ENCODE measurements around the gene EXOC4. TPM values are rescaled to one million over a fixed set of nuclear protein-coding genes. Genes with fewer than 3 reads are reported as not detected.

The EXOC4 gene
- total RNA-seq, 4 donors from 2014 or later, result 82.4 to 204 (median 128) TPM

DNA sequence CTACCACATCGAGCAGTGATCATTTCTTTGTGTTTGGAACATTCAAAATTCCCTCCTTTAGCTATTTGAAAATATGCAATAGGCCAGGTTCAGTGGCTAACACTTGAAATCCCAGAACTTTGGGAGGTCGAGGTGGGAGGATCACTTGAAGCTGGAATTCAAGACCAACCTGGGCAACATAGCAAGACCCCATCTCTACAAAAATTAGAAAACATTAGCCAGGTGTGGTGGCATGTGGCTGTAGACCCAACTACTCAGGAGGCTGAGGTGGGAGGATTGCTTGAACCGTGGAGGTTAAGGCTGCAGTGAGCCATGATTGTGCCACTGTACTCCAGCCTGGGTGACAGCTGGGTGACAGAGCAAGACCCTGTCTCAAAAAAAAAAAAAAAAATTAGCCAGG lies 15.3 kb upstream of the EXOC4 start:
- 40 to 84% methylated on average over 1 to 3 of the region's 3 CpGs for WGBS, 2 donors (ENCODE audit: low coverage in 1 of 2)

DNA sequence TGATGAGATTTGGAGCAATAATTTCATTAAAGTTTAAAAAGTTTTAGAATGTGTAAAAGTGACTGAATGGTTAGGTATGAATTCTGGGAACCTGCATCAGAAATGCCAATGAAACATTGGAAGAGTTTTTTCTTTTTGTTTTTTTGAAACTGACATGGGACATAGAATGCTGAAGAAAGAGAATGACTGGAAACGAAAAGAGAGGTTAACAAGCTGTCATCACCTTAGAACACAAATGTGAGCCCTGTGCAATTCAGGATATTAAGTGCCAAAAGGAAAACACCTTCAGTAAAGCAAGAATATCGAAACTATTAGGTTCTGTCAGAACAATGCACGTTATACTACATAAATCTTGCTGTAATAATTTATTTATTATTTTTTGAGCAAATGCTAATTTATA lies 12.6 kb upstream of the EXOC4 start:
- Histone ChIP-seq H3K36me3 (no peaks in the 10 kb centered on the region), H3K4me3 (no peak overlapping the region), H3K9me3 (no peaks in the 10 kb centered on the region), H3K4me1 (peaks cover 0 to 3% (median 0%) of the 10 kb centered on the region in 4 donors), H3K27me3 (peaks cover 7% of the 10 kb centered on the region), H3K27ac (no peak overlapping the region)
- in situ Hi-C loops (cut with MboI; ENCODE audit: low pct_ligation_motif_present in 1 of 4, low pct_unique_long_range_greater_than_20kb in 1 of 4, low sequenced_read_pairs in 3 of 4) (no loop called here), intact Hi-C loops (cut with DNase I; ENCODE audit: low total_unique reads) (no loop called here)
- TF ChIP-seq EP300 (IDR thresholded peaks at IDR 0.05; ENCODE audit: low read depth) (no peak), POLR2A (IDR thresholded peaks at IDR 0.05) (no peak), POLR2AphosphoS5 (IDR thresholded peaks at IDR 0.05) (no peak), CTCF (IDR thresholded peaks at IDR 0.05) (no peak)
- WGBS, 2 donors (ENCODE audit: low coverage in 1 of 2), result 65 to 74% methylated on average over 3 of the region's 3 CpGs
- DNase-seq, result no peak

More for the DNA sequence above, 15.3 kb upstream of the EXOC4 start:
- no peak overlapping the region for H3K27ac ChIP-seq
- no peaks in the 10 kb centered on the region for H3K9me3 ChIP-seq
- H3K27me3 ChIP-seq, result peaks cover 7% of the 10 kb centered on the region
- TF ChIP-seq EP300 (IDR thresholded peaks at IDR 0.05; ENCODE audit: low read depth) (no peak), POLR2AphosphoS5 (IDR thresholded peaks at IDR 0.05) (no peak), CTCF (IDR thresholded peaks at IDR 0.05) (no peak), POLR2A (IDR thresholded peaks at IDR 0.05) (no peak)
- in situ Hi-C loops (cut with MboI; ENCODE audit: low pct_ligation_motif_present in 1 of 4, low pct_unique_long_range_greater_than_20kb in 1 of 4, low sequenced_read_pairs in 3 of 4) (no loop called here), intact Hi-C loops (cut with DNase I; ENCODE audit: low total_unique reads) (no loop called here)
- no peak for DNase-seq
- H3K36me3 ChIP-seq, result no peaks in the 10 kb centered on the region
- no peak overlapping the region for H3K4me3 ChIP-seq
- peaks cover 0 to 3% (median 0%) of the 10 kb centered on the region in 4 donors for H3K4me1 ChIP-seq

- intact Hi-C loops (cut with DNase I; ENCODE audit: low total_unique reads) (no loop called here), in situ Hi-C loops (cut with MboI; ENCODE audit: low pct_ligation_motif_present in 1 of 4, low pct_unique_long_range_greater_than_20kb in 1 of 4, low sequenced_read_pairs in 3 of 4) (no loop called here)
- Histone ChIP-seq H3K36me3 (no peaks in the 10 kb centered on the region), H3K4me1 (no peaks in the 10 kb centered on the region), H3K4me3 (no peak overlapping the region), H3K27me3 (no peaks in the 10 kb centered on the region), H3K27ac (no peak overlapping the region), H3K9me3 (no peaks in the 10 kb centered on the region)
- no peak for DNase-seq
- 88 to 100% methylated on average over 2 of the region's 2 CpGs for WGBS, 2 donors (ENCODE audit: low coverage in 1 of 2)
- TF ChIP-seq POLR2A (IDR thresholded peaks at IDR 0.05), result no peak
These were observed 6.3 kb upstream of the EXOC4 start for GRCh38 chr7:133246558-133246957.

DNA sequence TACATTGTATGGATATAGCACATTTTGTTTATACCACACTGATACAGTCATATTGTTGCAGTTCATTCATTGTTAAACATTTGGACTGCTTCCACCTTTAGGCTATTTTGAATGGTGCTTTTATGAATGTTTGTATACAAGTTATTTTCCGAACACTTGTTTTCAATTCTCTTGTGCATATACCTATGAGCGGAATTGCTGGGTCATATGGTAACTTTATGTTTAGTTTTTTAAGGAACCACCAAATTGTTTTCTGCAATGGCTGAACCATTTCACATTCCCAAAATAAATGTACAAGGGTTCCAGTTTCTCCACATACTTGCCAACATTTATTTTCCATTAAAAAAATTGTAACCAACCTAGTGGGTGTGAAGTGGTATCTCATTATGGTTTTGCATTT lies 4.0 kb upstream of the EXOC4 start:
- no peaks in the 10 kb centered on the region for H3K9me3 ChIP-seq
- in situ Hi-C loops (cut with MboI; ENCODE audit: low pct_ligation_motif_present in 1 of 4, low pct_unique_long_range_greater_than_20kb in 1 of 4, low sequenced_read_pairs in 3 of 4) (no loop called here), intact Hi-C loops (cut with DNase I; ENCODE audit: low total_unique reads) (no loop called here)
- H3K36me3 ChIP-seq, result no peaks in the 10 kb centered on the region
- H3K4me1 ChIP-seq, result peaks cover 0 to 11% (median 0%) of the 10 kb centered on the region in 4 donors
- 94 to 95% methylated on average over 2 of the region's 2 CpGs for WGBS, 2 donors (ENCODE audit: low coverage in 1 of 2)
- TF ChIP-seq CTCF (IDR thresholded peaks at IDR 0.05) (no peak), POLR2A (IDR thresholded peaks at IDR 0.05) (no peak), EP300 (IDR thresholded peaks at IDR 0.05; ENCODE audit: low read depth) (no peak), POLR2AphosphoS5 (IDR thresholded peaks at IDR 0.05) (no peak)
- no peaks in the 10 kb centered on the region for H3K27me3 ChIP-seq
- no peak overlapping the region for H3K4me3 ChIP-seq
- no peak for DNase-seq
- no peak overlapping the region for H3K27ac ChIP-seq

DNA sequence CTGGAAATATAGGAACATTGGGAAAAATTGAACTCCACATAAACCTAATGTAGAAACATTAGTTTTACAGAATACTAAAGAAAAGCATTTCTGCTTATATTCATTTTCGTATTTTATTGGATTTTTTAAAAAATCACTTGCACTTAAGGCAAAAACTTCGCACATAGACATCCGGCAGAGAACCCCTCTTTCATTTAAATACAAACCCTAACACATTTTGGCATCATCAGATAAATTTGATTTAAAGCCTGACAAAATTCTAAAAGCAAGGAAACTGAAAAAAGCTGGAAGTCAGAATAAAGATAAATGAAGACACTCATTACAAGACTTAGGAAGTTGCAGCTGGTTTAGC lies 396 bp upstream of the EXOC4 start:
- Histone ChIP-seq H3K36me3 (no peaks in the 10 kb centered on the region), H3K4me1 (peaks cover 0 to 33% (median 5%) of the 10 kb centered on the region in 4 donors), H3K27ac (no peak overlapping the region), H3K27me3 (no peaks in the 10 kb centered on the region), H3K4me3 (peak overlapping the region in 1 of 4 donors; percentile 99), H3K9me3 (no peaks in the 10 kb centered on the region)
- TF ChIP-seq POLR2A (IDR thresholded peaks at IDR 0.05), result no peak
- no peak for TF ChIP-seq CTCF (IDR thresholded peaks at IDR 0.05)
- no peak for TF ChIP-seq POLR2AphosphoS5 (IDR thresholded peaks at IDR 0.05)
- no peak for TF ChIP-seq EP300 (IDR thresholded peaks at IDR 0.05; ENCODE audit: low read depth)
- DNase-seq, result no peak
- WGBS, 2 donors (ENCODE audit: low coverage in 1 of 2), result 60 to 63% methylated on average over 3 of the region's 3 CpGs
- in situ Hi-C loops (cut with MboI; ENCODE audit: low pct_ligation_motif_present in 1 of 4, low pct_unique_long_range_greater_than_20kb in 1 of 4, low sequenced_read_pairs in 3 of 4) (no loop called here), intact Hi-C loops (cut with DNase I; ENCODE audit: low total_unique reads) (no loop called here)

Data from transverse colon (tissue), 4 donors.